COR-L47 (cell line): ENCODE data around the gene MYL11.

Experiments used
- DNase-seq: peaks from one replicate; lab custom pipeline; 2025; lab: John Stamatoyannopoulos, UW

The MYL11 gene

DNA sequence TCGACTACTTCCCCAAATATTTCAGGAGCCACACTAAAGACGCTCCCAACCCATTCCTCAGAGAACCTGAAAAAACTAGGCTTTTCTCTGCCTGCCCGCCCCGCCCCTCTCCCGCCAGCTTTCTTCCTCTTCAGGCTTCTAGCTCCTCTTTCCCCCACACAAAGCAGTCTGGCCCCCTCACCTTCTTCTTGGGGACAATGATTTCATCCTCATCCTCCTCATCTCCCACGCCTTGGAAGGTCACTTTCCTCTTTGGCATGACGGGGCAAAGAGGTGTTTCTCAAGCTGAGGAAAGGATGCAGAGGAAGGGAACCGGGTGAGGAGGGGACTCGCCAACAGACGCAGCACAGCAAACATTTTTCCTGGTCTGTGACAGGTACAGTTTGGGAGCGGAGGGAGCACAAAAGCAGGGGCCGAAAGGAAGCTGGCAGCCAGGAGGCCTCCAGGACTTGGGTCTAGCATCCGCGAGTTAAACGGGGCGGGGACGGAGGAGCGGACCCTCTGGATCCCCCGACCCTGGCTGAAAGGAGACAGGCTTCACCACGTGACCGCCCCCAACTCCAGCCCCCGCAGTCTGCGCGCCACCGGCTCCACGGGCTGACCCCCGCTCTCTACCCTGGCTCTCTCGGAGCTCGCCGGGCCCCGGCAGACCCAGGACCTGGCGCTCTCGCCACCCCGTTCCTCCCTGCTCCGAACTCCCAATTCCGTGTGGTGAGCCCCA is 20.0 kb upstream of the MYL11 start:
- no peak for DNase-seq

- DNase-seq = peak; percentile 96
These were observed 19.3 kb upstream of the MYL11 start, which contains the start of gene CD2BP2 for GRCh38 chr16:30355144-30355953. Gene CD2BP2 (minus strand): TSS chr16:30355308. CDS start chr16:30354681, 627 bp downstream.

DNA sequence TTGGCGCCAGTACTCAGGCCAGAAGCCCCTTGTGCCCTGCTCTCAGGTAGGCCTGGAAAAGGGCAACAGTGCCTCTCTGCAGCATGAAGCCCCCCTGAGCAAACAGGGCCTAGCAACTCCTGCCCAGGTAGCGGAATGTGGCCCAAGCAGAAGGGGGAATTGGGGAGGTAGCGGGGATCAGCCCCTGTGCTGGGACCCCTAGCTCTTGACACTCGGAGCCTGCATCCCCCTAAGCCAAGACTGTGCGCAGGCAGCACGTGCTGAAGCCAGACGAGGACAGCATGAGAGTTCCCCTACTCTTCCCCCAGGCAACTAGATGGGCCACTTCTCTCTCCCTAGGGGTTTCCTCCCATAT is 18.7 kb upstream of the MYL11 start:
- no peak for DNase-seq

DNA sequence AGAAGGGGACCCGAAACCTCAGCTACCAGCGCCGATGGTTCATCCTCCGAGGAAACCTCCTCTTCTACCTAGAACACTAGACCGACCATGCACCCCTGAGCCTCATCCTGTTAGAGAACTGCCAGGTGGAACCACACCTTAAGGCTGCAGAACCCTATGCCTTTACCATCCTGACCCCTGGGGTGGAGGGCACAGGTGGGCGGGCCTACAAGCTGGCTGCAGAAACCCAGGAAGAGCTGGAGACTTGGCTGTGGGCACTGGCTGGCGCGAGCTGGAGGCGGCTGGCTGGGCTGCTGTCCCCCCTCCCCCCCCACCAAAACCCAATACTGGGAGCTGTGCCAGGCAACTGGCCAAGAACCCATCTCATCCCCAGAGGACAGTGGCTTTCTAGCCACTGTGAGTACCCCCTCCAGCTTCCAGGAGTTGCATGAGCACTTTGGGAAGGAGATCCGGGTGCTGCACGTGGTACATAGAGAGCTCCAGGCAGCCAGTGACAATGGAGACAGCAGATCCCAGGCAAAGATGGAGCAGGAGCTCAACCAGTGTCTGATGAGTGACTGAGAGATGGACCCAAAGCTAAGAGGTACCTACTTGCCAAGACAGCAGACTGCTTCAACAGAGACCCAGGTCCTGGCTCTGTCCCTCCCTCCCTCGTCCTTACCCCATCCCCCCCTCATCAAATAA is 18.1 kb upstream of the MYL11 start:
- DNase-seq = no peak

- no peak for DNase-seq
These were observed 17.4 kb upstream of the MYL11 start for GRCh38 chr16:30357085-30357714.

DNA sequence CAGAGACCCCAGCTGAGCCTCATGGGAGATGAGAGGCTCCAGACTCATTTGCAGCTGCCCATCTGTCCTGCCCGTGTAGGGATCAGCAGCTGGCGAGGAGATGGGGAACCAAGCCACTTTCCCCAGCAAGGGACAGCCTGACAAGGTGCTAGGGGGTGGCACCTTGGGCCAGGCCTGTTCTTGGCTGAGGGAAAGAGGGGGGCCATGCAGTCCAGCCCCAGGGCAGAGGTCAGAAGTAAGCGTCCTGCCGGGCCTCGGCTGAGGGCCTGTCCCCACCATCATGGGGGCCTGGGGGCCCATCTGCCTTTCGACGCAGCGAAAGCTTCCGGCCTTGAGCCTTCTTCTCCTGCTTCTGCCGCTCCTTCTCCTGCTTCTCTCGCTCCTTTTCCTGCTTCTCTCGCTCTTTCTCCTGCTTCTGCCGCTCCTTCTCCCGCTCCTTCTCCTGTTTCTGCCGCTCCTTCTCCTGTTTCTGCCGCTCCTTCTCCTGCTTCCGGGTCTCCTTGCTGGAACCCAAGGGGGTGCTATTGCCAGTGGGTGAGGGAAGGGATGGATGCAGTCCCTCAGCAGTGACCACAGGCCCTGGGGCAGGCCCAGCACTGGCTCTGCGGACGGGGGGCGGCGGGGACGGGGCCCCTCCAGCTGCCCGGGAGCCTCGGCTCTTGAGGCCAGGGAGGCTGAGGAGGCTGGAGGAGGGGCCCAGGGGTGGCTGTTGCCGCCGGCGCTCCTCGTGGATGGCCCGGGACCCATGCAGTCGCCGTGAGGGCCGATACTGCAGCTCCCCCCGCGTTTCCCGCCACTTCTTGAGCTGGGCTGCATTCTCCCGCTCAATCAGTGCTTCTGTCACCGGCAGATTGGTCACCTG is 16.7 kb upstream of the MYL11 start:
- DNase-seq = no peak

- DNase-seq = no peak
These were observed 16.0 kb upstream of the MYL11 start for GRCh38 chr16:30358577-30358936.

GRCh38 chr16:30358990-30359870 is 15.4 kb upstream of the MYL11 start:
- no peak for DNase-seq

GRCh38 chr16:30359871-30360170 is 14.8 kb upstream of the MYL11 start:
- DNase-seq = no peak

DNA sequence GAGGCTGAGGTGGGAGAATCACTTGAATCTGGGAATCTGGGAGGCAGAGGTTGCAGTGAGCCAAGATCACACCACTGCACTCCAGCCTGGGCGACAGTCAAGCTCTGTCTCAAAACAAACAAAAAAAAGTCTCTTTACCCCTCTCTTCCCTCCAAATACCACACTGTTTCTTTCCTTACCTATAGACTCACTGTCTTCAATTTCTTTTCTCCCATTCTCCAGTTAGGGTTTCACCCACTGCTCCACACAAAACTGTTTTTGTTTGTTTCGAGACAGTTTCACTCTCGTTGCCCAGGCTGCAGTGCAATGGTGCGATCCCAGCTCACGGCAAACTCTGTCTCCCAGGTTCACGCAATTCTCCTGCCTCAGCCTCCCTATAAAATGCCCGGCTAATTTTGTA is 13.4 kb upstream of the MYL11 start:
- DNase-seq = no peak

- DNase-seq = no peak
These were observed 9.4 kb upstream of the MYL11 start for GRCh38 chr16:30365200-30365599.

DNA sequence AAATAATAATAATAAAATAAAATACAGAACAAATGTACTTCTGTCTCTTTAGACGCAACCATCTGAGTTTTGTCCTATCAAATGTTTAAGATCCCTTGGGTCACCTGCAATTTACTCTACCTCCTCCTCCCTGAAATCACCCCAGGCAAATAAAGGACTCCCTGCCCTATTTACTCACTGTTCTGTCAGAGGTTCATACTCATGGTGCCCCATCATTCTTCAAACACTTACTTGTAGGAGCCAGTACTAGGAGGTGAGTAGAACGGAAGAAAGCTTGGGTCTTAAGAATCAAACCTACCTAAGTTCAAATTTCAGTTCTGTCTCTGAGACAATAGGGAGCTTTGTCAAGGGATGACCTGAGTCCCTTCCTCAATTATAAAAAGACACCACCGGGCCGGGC is 8.1 kb upstream of the MYL11 start:
- no peak for DNase-seq

DNA sequence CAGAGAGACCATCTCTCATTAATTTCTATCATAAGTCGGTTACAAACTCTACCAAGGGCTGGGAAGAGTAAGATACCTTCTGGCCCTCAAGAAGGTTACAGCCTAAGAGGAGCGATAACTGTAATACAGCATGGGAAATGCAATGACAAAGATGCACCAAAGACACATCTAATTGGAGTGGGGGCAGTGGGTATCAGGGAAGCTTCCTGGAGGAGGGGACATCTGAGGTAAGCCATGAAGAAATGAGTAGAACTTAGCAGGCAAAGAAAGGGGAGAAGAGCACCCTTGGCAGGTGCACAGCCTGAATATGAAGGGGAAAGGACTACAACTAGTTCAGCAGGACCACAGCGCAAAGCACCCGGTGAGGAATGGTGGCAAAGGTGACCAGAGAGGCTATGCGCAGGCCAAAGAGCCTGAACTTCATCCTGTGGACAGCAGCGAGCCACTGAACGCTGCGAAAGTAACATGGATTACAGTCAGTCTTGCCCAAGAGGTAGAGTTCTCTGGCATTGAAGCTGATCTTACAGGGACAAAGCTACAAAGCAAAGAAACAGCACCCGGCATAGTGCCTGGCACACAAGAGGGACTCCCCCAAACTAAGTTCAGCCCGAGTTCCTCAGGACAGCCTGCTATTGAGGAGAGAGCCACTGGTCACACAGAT is 7.1 kb upstream of the MYL11 start:
- DNase-seq = no peak

- DNase-seq = no peak
These were observed 6.3 kb upstream of the MYL11 start for GRCh38 chr16:30368122-30368791.

DNA sequence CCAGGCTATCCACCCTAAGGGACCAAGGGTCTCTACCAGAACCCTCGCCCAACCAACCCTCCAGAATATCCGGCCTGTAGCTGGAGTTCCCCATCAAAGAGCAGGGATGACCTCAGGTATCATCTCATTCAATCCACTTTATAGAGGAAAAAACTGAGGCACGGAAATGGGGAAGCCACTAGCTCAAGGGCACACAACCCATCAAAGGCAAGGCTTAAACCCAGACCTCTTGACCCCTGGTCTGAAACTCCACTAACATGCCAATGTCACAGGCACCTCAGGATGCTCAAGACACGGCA is 5.9 kb upstream of the MYL11 start:
- no peak for DNase-seq

DNA sequence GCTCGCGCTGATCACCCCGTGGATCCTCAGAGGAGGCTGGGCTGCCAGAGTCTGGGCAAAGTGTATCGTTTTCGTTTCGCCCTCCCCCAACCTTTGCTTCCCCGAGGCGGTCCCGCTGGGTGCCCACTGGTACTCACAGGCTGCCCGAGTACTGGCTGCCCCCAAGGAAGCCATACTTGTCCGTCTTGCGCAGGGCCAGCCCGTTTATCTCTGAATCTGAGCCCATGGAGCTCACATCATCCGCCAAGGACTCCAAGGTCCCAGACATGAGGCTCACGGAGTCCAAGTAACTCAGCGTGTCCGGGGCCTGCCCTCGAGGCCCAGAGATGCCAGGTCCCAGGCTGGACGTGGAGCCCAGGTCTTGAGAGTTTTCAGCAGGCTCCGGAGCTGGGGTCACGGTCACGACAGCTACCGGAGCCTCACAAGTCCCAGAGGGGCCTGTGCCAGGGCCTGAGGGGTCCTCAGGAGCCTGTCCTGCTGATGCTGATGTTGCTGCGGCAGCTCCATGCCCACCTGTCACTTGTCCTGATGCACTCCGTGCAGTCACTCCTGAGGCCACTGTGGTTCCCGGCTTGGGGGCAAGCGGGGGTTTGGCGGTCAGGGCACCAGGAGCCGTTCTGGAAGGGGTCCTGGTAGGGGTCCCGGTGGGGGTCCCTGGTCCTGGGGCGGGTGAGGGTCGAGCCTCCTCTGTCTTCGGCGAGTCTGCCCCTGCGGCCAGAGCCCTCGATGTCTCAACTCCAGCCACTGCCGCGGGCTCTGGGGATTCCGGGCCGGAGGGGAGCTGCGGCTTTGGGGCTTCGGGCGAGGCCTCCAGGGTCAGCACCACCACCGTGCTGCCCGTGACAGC is 5.3 kb upstream of the MYL11 start:
- DNase-seq = no peak

DNA sequence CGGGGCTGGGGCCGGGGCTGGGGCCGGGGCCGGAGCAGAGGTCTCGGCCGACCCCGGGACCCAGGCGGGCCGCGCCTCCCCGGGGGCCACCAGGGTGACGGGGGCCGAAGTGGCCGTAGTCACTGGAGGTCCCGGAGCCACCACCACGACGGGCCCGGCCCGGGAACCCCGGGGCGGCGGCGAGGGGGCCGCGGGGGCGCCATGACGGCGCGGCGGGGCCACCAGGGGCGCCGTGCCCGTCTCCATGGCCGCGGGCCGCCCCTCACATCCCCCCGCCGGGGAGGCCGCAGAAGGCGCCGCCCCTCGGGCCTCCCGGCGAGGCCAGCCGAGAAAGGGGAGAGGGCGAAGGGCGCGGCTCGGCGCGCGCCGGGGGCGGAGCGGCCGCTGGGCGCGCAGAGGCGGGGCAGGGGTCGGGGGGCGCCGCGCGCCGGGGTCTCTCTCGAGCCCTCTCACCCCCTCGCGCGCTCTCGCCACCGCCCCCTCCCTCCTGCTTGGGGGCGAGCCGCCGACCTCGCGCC is 4.6 kb upstream of the MYL11 start:
- peak; percentile 75 for DNase-seq

GRCh38 chr16:30370456-30371247 is 4.0 kb upstream of the MYL11 start, which contains the start of gene TBC1D10B:
Gene TBC1D10B (minus strand): TSS chr16:30370494. CDS start chr16:30370183, 311 bp downstream.
- peak; percentile 99 for DNase-seq
